Astrocyte (in vitro differentiated cells and primary cell): ENCODE results near the gene PRIM2.
"Not testable (repeated sequence)": the region's sequence is repeated elsewhere in the genome, so short reads cannot be mapped to it uniquely, and the experiment has no call there.

Experiments used
- EZH2 ChIP-seq: IDR thresholded peaks from 2 replicates; pipeline ENCODE4 v1.6.1; 2012; ENCODE audit warnings: mild to moderate bottlenecking, low read length, inconsistent platforms; ENCODE audit not compliant: insufficient read depth
- TF ChIP-seq, protein P1 (sequence below): IDR thresholded peaks from 2 replicates; pipeline ENCODE4 v1.5.1; 2011; ENCODE audit warnings: low read depth, mild to moderate bottlenecking, inconsistent platforms, low read length, moderate library complexity; ENCODE audit not compliant: insufficient read depth

DNA sequence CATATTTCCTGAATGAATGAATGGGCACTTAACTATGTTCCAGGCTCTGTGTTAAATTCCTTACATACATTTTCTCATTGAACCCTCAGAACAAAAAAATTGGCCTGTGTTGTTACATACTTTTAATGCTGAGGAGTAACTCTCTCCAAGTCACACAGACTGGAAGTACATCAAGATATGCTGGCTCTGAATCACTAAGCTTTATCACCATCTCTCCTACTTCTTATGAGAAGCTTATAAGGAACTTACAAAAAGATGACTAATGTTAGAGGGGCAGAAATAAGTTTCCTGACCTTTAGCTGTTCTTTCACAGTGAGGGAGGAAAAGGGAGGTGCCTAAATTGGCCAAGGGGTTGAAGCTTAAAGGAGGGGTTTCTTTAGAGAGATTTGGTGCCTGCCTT lies 350.7 kb downstream of the PRIM2 start:
- TF ChIP-seq, protein P1, sequence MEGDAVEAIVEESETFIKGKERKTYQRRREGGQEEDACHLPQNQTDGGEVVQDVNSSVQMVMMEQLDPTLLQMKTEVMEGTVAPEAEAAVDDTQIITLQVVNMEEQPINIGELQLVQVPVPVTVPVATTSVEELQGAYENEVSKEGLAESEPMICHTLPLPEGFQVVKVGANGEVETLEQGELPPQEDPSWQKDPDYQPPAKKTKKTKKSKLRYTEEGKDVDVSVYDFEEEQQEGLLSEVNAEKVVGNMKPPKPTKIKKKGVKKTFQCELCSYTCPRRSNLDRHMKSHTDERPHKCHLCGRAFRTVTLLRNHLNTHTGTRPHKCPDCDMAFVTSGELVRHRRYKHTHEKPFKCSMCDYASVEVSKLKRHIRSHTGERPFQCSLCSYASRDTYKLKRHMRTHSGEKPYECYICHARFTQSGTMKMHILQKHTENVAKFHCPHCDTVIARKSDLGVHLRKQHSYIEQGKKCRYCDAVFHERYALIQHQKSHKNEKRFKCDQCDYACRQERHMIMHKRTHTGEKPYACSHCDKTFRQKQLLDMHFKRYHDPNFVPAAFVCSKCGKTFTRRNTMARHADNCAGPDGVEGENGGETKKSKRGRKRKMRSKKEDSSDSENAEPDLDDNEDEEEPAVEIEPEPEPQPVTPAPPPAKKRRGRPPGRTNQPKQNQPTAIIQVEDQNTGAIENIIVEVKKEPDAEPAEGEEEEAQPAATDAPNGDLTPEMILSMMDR, result not testable (repeated sequence)
- TF ChIP-seq EZH2, result not testable (repeated sequence)
